RKO (cell line): Measurements from ENCODE around the gene NXPH2.

Source experiments
- DNase-seq: peaks from one replicate; pipeline ENCODE4 v3.0.0-alpha.2; 2016; ENCODE audit warnings: low spot score

NXPH2 gene

DNA sequence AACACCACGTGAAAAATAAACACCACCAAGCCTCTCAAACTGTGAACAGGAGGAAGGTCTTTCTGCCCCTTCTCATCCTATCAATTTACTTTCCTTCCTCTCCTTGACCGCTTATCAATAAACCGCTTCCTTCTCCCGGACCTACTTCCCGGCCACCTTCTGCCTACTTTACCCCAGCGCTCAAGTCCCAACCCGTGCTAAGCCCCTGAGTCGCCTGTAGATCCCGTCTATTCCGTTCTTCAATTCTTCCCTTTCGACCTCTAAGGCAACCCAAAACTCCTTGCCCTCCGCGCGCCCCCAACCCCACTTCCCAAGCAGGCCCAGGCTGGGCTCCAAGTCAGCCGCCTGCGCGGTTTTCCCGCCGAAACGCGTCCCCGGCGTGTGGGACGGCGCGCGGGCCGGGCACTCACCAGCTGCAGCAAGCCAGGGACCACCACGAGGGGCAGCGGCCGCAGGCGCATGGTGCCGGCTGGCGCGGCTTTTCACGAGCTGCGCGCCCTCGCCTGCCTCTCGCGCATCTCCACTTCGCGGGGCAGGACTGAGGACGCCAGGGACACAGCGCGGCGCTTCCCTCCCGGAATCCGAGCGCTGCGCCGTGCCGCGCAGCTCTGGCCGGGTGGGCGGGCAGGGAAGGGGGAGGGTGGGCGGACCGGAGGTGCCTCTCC is at the start of gene NXPH2:
NXPH2 (minus strand) TSS at position 610 of the 665 bp plus-strand sequence; CDS start at position 461, 149 bp downstream.
- no peak for DNase-seq

- peak; percentile 68 for DNase-seq
These were observed 49.2 kb upstream of the NXPH2 start for GRCh38 chr2:138829326-138829919.

DNA sequence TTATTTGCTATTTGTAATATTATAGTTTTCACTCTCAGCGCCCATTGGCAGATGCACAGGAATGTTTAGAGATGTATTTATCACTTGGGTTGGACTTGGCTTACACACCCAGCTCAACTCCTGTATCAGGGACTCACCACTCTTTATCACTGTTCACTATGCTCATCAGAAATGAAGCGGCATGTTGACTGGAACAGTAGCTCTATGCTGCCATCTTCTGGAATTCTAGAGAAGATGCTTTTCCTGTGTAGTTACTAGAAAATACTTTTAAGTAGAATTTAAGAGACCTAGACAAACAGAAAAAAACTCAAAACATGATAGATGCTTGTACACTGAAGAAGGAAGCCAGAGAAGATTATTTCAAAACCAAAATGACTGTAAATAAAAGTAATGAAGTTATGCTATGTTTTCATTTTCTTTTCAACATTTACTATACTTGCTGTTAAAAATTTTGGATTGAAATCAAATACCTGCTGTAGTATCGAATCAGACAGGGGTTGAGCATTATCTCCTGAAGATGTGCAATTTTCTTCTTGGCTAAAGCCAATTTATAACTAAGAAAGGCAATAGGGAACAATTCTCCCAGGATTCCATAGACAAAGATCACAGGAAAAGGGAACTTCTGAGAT is 47.4 kb upstream of the NXPH2 start:
- DNase-seq, result peak; percentile 80

GRCh38 chr2:138823666-138824065 is 43.5 kb upstream of the NXPH2 start:
- DNase-seq, result no peak

GRCh38 chr2:138819964-138820363 is 39.8 kb upstream of the NXPH2 start:
- no peak for DNase-seq

GRCh38 chr2:138818556-138818955 is 38.4 kb upstream of the NXPH2 start:
- no peak for DNase-seq

DNA sequence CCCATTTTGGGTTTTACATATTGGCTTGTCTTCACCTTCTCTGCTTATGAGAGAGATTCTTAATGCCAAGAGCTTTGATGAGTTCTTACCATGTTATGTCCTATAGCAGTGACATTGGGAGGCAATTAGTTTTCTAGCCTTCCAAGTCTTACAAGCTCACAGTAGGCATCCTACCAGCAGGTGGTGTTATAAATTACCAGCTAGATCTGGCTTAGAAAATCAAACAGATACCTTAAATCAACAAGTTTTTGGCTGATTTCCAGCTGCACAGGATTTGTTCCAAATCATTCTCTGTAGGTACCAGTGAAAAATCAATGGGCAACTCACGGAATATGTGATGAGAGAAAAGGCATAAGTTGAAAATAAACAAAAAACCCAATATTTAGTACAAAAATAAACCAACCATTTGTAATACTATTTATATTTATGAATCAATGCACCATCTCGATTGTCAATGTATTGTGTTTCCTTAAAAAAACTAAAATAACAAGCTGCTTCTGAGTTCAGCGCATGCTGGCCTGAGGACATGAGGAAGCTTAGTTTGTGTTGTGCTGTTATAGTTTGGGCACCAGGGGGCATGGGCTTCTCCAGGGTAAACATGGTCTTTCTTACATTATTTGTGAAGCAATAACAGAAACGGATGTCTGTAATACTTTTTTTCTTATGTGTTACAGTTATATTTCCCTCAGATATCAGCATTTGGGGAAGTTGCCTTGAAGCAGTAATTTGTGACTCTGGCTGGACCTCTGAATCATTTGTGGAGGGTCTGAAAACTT is 34.1 kb upstream of the NXPH2 start:
- peak; percentile 30 for DNase-seq

- DNase-seq, result no peak
These were observed 31.2 kb upstream of the NXPH2 start for GRCh38 chr2:138811431-138811830.

GRCh38 chr2:138794724-138795123 is 14.5 kb upstream of the NXPH2 start:
- no peak for DNase-seq

DNA sequence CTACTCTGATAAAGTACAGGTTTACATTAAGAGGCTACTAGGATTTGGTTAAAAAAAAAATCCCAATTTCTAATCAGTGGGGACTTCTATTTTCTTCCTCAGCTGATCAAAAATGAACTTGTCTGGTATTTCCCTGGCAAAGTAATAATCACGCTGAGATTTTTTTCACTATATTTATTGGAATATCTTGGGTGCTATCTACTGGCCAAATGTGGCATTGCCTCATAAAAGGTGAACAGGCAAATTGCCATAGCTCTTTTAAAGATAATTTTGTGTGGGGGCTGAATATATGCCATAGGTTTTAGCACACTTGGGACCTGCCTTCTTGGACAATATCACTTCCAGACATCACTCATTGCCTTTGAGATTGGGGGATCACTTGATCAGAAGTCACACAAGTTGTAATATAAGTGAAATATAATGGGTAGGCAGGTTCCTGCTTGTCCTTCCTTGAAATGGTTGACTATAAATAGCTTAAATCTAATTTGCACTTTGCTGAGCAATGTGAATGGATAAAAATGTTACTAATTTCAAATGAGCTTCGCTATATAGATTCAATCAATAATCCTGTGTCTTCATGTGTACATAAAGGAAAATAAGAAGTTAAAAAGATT is 7.0 kb upstream of the NXPH2 start:
- DNase-seq, result peak; percentile 55

DNA sequence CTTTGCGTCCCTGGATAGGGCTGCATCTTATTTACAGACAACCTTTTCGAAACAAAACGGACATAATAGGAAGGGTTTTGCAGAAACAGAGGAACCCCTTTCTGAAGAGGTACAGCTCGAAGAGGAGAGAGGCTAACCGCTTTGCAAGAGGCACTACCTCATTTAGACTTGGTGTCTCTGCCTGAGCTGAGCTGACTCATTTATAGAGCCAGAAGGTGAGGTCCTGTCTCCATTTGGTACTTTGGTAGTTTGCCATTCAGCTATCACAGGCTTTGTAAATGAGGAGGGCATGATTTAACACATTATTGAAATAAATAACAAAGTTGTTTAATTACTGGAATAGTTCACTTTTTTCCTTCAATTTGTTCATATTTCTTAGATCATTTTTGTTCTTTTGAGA is 2.2 kb upstream of the NXPH2 start:
- DNase-seq, result no peak

DNA sequence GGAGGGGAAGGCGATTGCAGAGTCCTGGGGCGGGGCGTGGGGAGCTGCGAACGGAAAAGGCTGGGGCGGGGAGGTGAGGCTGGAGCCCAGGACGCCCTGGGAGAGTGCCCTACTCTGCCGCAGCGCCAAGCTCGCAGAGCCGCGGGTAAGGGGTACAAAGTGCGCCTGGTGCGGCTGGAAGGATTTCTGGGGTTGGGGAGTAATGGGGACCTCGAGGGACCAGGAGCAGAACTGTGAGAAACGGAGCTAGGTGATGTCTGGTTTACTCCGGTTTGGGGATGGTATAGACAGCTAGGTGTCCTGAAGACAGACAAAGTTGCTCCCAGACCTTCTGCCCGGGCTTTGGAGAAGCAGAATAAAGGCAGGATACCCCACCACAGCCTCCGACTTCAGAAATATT is 718 bp upstream of the NXPH2 start:
- no peak for DNase-seq

DNA sequence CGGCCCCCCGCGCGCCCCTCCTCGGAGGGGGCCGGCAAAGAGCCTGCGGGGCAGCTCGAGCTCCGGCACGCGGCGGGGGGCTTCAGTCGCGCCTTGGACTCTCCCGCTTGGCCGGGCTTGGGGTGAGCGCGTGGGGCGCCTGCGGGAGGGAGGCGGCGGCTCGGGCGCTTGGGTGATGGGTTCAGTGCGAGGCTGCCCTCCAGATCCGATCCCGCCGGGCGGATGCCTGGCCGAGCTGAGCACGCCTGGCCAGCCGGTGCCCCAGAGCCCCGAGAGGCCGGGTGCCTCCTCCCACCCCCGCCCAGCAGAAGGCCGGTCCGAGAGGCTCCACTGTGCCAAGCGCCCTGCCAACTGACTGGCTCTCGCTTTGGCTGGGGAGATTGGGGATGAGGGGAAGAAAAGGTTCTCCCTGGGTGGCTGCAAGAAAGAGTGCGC is 273 bp upstream of the NXPH2 start:
- no peak for DNase-seq

DNA sequence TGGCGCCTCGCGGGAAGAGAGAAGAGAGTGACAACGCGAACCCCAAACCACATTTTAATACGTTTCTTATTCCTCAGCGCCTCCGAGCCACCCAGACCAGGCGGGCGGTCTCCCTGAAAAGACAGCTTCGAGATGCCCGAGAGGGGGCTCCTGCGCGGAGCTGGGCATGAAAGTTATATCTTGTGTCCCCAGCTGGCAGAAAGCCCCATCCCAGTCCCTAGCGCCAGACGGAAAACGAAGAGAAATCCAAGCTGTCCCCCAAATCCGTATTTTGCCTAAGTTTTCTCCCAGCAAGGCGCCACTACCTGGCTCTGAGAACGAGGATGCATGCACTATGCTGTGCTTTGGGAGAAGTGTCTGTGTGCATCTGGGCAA is 797 bp downstream of the NXPH2 start:
- no peak for DNase-seq

GRCh38 chr2:138777996-138778395 is 2.2 kb downstream of the NXPH2 start:
- DNase-seq, result no peak

DNA sequence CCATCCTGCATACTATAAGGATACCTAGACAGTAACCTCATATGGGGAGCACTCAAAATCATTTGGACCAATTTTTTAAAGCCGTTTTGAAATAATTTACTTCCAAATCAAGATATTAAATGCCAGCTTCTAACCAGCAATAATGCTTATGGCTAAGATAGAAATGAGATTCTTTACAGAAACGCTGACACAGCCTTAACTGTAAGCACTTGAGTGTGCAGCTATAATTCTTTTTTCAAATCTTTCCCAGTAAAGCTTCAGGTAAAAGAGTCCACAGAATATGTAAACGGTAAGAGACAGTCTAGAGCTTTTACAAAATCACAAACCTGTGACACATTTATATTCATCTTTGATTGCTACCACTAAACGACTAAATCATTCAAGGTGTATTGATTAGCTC is 4.5 kb downstream of the NXPH2 start:
- no peak for DNase-seq

GRCh38 chr2:138771534-138771933 is 8.7 kb downstream of the NXPH2 start:
- no peak for DNase-seq

DNA sequence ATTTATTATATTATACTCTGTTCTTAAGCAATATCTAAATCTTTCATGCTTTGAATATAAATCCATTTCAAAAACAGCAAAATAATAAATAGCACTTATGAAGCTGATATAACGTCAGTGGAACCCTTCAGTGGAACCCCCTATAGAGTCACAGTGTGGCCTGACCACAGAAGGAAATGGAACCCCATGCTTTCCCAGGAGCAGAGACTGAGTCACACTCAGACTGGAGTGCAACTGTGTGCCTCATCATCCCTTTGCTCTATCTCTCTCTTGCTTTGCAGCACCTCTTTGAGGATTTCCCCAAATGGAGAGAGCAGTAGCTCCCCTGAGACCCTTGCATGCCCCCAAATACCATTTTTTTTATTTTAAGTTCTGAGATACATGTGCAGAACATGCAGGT is 13.1 kb downstream of the NXPH2 start:
- DNase-seq, result peak; percentile 41

DNA sequence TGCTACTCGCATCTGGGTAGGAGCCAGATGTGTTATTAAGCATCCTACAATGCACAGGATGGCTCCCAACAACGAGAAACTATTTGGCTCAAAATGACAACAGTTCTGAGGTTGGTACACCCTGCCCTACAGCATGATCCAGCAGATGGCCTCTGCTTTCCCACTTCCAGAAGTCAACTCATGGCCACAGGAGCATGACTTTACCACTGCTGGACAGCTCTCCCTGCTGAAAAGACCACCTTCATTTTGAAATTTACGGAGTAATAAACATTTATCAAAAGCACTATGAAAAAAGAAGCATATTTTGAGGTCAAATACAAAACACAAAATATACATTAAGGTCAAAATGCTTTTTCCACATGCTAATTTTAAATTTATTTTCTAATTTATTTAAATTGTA is 13.7 kb downstream of the NXPH2 start:
- DNase-seq, result no peak

GRCh38 chr2:138763971-138764370 is 16.2 kb downstream of the NXPH2 start:
- no peak for DNase-seq

DNA sequence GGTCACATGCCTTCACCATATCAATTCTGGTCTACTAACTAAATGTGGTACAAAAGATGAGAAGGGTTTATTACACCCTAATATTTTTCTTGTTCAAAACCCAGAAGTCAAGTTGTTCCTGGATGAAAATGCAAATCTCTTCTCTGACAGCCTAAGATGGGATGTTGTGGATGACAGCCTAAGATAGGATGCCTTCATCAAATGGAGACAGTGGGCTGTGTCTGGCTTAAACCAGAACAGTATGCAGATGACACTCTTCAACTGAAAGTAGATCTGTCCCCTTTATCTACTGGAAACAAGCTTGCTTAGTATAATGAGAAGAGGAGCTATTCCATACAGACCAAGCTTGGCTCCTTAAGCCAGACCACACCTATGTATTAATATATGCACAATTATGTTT is 17.7 kb downstream of the NXPH2 start:
- no peak for DNase-seq

- DNase-seq, result no peak
These were observed 19.5 kb downstream of the NXPH2 start for GRCh38 chr2:138760676-138761075.
